ENCODE measurements around the gene ZNF398. TPM values are rescaled to one million over a fixed set of nuclear protein-coding genes. Genes with fewer than 3 reads are reported as not detected.

Gene ZNF398
- total RNA-seq, 1 donor from 2014 or later, result 14.5 TPM

DNA sequence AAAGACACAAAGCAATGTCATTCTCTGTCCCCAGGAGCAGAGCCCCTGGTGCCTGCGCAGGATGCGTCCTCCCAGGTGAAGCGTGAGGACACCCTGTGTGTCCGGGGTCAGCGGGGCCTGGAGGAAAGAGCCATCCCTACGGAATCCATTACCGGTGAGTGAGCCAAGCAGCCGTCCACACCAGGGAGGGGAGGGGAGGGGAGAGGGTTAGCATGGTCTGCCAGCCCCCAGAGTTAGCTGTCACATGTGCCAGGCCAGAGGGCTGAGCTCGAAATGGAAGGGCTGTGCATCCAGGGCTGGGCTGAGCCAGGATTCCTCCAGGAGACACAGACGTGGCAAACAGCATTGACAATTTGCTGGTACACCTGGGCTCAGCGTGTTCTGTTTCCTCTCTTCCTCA is 63.3 kb downstream of the ZNF398 start:
- ATAC-seq (no peak), DNase-seq (no peak)
- Histone ChIP-seq H3K4me1 (no peaks in the 10 kb centered on the region), H3K27me3 (no peaks in the 10 kb centered on the region), H3K4me3 (no peak overlapping the region), H3K36me3 (peaks cover 94% of the 10 kb centered on the region), H3K27ac (no peak overlapping the region), H3K9me3 (no peaks in the 10 kb centered on the region)
- TF ChIP-seq, protein P1, sequence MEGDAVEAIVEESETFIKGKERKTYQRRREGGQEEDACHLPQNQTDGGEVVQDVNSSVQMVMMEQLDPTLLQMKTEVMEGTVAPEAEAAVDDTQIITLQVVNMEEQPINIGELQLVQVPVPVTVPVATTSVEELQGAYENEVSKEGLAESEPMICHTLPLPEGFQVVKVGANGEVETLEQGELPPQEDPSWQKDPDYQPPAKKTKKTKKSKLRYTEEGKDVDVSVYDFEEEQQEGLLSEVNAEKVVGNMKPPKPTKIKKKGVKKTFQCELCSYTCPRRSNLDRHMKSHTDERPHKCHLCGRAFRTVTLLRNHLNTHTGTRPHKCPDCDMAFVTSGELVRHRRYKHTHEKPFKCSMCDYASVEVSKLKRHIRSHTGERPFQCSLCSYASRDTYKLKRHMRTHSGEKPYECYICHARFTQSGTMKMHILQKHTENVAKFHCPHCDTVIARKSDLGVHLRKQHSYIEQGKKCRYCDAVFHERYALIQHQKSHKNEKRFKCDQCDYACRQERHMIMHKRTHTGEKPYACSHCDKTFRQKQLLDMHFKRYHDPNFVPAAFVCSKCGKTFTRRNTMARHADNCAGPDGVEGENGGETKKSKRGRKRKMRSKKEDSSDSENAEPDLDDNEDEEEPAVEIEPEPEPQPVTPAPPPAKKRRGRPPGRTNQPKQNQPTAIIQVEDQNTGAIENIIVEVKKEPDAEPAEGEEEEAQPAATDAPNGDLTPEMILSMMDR (IDR thresholded peaks at IDR 0.05), result no peak
- intact Hi-C loops (cut with DNase I), result no loop called here

DNA sequence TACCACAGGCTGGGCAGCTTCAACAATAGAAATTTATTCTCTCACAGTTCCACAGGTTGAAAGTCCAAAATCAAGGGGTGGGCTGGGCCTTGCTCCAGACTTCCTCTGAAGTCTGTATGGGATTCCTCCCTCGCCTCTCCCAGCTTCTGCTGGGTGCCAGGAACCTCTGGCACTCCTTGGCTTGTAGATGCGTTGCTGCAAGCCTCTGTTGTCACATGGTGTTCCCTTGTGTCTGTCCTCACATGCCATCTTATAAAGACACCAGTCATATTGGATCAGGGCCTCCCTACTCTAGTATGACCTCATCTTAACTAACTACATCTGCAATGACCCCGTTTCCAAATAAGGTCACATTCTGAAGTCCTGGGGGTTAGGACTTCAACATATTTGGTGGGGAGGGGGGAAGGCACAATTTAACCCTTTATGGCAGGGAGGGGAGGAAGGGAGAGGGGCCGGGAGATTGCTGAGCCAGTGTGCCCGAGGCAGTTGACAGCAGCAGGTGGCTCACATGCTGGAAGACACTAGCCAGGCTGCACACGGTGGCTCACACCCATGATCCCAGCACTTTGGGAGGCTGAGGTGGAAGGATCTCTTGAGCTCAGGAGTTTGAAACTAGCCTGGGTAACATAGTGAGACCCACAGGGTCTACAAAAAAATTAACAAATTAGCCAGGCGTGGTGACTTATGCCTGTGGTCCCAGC is 66.9 kb downstream of the ZNF398 start:
- Histone ChIP-seq H3K27ac (no peak overlapping the region), H3K4me1 (no peaks in the 10 kb centered on the region), H3K36me3 (peaks cover 97% of the 10 kb centered on the region), H3K27me3 (no peaks in the 10 kb centered on the region), H3K4me3 (no peak overlapping the region), H3K9me3 (no peaks in the 10 kb centered on the region)
- no peak for ATAC-seq
- intact Hi-C loops (cut with DNase I), result no loop called here
- DNase-seq, result no peak
- TF ChIP-seq, protein P1 (IDR thresholded peaks at IDR 0.05), result no peak

DNA sequence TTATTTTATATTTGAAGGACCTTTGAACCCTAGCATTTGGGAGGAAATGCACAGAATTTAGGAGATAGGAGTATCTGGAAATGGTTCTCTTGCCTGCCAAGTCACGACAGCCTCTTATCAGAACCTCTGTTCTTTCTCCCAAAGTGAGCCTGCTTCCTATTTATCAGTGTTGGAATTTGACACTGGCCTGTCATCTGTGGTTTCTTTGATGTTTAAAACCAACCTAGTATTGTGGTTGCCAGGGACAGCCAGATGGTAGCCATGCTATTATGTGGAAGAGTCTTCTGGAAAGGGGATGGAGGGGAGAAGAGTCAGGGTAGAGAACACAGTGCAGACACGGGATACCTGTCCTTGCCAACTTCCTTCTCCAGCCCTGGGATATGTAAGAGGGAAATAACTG is 69.1 kb downstream of the ZNF398 start:
- no peaks in the 10 kb centered on the region for H3K4me1 ChIP-seq
- H3K36me3 ChIP-seq, result peaks cover 94% of the 10 kb centered on the region
- H3K4me3 ChIP-seq, result no peak overlapping the region
- no peaks in the 10 kb centered on the region for H3K9me3 ChIP-seq
- TF ChIP-seq, protein P1 (IDR thresholded peaks at IDR 0.05), result no peak
- H3K27ac ChIP-seq, result no peak overlapping the region
- no peaks in the 10 kb centered on the region for H3K27me3 ChIP-seq
- DNase-seq (no peak), ATAC-seq (no peak)
- intact Hi-C loops (cut with DNase I), result no loop called here

DNA sequence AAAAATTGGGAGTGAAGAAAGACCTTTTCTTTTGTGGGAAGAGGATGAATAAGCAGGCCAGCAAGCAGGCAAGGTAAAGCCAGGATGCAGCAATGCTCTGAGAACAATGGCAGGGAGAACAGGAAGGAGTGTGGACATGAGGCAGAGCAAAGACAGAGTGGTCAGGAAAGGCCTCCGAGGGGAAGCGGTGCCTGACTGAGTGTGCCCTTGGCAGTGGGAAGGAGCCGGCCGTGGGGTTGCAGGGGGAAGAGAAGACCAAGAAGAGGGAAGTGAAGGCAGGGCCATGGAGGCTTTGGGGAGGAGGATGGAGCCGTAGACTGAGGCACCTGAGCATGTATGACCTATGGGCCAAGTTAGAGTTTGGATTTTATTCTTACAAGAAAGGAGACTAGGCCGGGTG is 70.3 kb downstream of the ZNF398 start:
- TF ChIP-seq, protein P1 (IDR thresholded peaks at IDR 0.05), result no peak
- DNase-seq, result no peak
- peaks cover 95% of the 10 kb centered on the region for H3K36me3 ChIP-seq
- H3K27ac ChIP-seq, result no peak overlapping the region
- no peaks in the 10 kb centered on the region for H3K4me1 ChIP-seq
- H3K9me3 ChIP-seq, result no peaks in the 10 kb centered on the region
- H3K4me3 ChIP-seq, result no peak overlapping the region
- intact Hi-C loops (cut with DNase I), result no loop called here
- no peaks in the 10 kb centered on the region for H3K27me3 ChIP-seq
- ATAC-seq, result no peak

DNA sequence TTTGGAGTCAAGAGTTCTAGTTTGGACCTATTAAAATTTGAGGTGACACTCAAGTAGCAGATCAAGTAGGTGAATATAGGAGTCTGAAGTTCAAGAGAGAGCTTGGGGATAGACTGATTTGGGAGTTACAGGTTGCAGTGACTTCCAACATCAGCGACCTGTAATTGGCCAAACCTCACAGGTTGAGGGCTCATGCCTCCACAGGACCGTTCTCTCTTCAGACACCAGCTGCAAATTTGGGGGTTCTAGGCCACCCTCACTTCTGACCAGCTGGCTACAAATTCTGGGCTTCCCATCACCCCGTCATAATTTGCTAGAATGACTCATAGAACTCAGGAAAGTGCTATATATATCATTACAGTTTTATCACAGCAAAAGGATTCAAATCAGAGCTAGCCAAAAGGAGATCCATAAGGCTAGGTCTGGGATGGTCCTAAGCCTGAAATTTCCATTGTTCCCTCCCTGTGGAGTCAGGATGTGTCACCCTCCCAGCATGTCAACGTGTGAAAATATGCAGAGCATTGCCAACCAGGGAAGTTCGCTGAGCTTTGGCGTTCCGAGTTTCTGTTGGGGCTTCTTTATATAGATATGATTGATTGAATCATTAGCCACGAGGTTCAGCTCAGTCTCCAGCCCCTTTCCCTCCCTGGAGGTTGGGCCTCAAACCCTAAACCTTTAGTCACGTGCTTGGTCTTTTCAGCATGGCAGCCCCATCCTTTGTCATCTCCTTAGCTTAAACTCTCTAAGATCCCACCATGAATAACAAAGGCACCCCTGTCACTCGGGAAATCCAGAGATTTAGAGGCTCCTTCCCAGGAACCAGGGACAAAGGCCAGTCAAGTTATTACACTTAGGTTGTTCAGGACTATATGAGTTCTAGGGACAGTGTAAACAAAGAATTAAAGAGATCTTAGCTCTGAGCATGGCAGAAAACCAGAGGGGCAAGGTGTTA is 71.5 kb downstream of the ZNF398 start:
- no peak overlapping the region for H3K4me3 ChIP-seq
- intact Hi-C loops (cut with DNase I), result no loop called here
- TF ChIP-seq, protein P1 (IDR thresholded peaks at IDR 0.05), result no peak
- peaks cover 85% of the 10 kb centered on the region for H3K36me3 ChIP-seq
- H3K9me3 ChIP-seq, result no peaks in the 10 kb centered on the region
- H3K27me3 ChIP-seq, result no peaks in the 10 kb centered on the region
- H3K4me1 ChIP-seq, result no peaks in the 10 kb centered on the region
- DNase-seq (no peak), ATAC-seq (no peak)
- no peak overlapping the region for H3K27ac ChIP-seq
